ENCODE measurements around the gene MTMR11.

DNA sequence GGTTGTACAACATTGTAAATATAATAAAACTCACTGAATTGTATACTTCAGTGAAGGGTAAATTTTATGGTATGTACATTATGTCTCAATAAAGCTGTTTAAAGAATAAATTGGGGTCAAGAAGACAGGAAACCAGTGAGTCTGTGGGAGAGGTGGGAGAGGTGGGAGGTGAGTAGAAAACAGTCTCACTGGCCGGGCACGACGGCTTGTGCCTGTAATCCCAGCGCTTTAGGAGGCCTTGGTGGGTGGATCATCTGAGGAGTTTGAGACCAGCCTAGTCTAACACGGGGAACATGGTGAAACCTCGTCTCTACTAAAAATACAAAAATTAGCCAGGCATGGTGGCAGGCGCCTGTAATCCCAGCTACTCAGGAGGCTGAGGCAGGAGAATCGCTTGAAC lies 4.2 kb downstream of the MTMR11 start:
- TF ChIP-seq POLR2AphosphoS5 (IDR thresholded peaks at IDR 0.05; ENCODE audit: low read depth, low read length) (no peak), POLR2A (IDR thresholded peaks at IDR 0.05; ENCODE audit: low read depth, low read length) (no peak)

All from GM12892 (cell line).